ENCODE measurements around the gene NKPD1. TPM values are rescaled to one million over a fixed set of nuclear protein-coding genes. Genes with fewer than 3 reads are reported as not detected.

NKPD1 gene
- total RNA-seq, 1 donor from 2014 or later = 0.35 TPM

- no peak overlapping the region for H3K27ac Mint-ChIP-seq (ENCODE audit: unreplicated experiment)
- peaks cover 14% of the 10 kb centered on the region for H3K36me3 Mint-ChIP-seq (ENCODE audit: unreplicated experiment)
- TF ChIP-seq CTCF (IDR thresholded peaks at IDR 0.05) = no peak
- no peaks in the 10 kb centered on the region for H3K27me3 Mint-ChIP-seq (ENCODE audit: unreplicated experiment)
- peaks cover 3% of the 10 kb centered on the region for H3K4me1 Mint-ChIP-seq (ENCODE audit: unreplicated experiment)
- H3K4me3 Mint-ChIP-seq (ENCODE audit: unreplicated experiment) = no peak overlapping the region
- no peak for DNase-seq (ENCODE audit: extremely low spot score, unreplicated experiment)
- H3K9me3 Mint-ChIP-seq (ENCODE audit: unreplicated experiment) = no peaks in the 10 kb centered on the region
These were observed 21.3 kb downstream of the NKPD1 start for GRCh38 chr19:45139286-45140143.

GRCh38 chr19:45138303-45138751 lies 22.5 kb downstream of the NKPD1 start:
- Mint-ChIP-seq H3K36me3 (ENCODE audit: unreplicated experiment) (peaks cover 13% of the 10 kb centered on the region), H3K4me3 (ENCODE audit: unreplicated experiment) (no peak overlapping the region), H3K27me3 (ENCODE audit: unreplicated experiment) (no peaks in the 10 kb centered on the region), H3K9me3 (ENCODE audit: unreplicated experiment) (no peaks in the 10 kb centered on the region), H3K4me1 (ENCODE audit: unreplicated experiment) (peaks cover 3% of the 10 kb centered on the region), H3K27ac (ENCODE audit: unreplicated experiment) (no peak overlapping the region)
- TF ChIP-seq CTCF (IDR thresholded peaks at IDR 0.05) = no peak
- no peak for DNase-seq (ENCODE audit: extremely low spot score, unreplicated experiment)

GRCh38 chr19:45137179-45137761 lies 23.5 kb downstream of the NKPD1 start:
- Mint-ChIP-seq H3K36me3 (ENCODE audit: unreplicated experiment) (peaks cover 6% of the 10 kb centered on the region), H3K4me3 (ENCODE audit: unreplicated experiment) (no peak overlapping the region), H3K9me3 (ENCODE audit: unreplicated experiment) (no peaks in the 10 kb centered on the region), H3K27ac (ENCODE audit: unreplicated experiment) (no peak overlapping the region), H3K4me1 (ENCODE audit: unreplicated experiment) (peaks cover 3% of the 10 kb centered on the region), H3K27me3 (ENCODE audit: unreplicated experiment) (no peaks in the 10 kb centered on the region)
- no peak for TF ChIP-seq CTCF (IDR thresholded peaks at IDR 0.05)
- no peak for DNase-seq (ENCODE audit: extremely low spot score, unreplicated experiment)

- TF ChIP-seq CTCF (IDR thresholded peaks at IDR 0.05) = no peak
- no peaks in the 10 kb centered on the region for H3K9me3 Mint-ChIP-seq (ENCODE audit: unreplicated experiment)
- no peak overlapping the region for H3K27ac Mint-ChIP-seq (ENCODE audit: unreplicated experiment)
- no peak overlapping the region for H3K4me3 Mint-ChIP-seq (ENCODE audit: unreplicated experiment)
- no peak for DNase-seq (ENCODE audit: extremely low spot score, unreplicated experiment)
- H3K4me1 Mint-ChIP-seq (ENCODE audit: unreplicated experiment) = peaks cover 3% of the 10 kb centered on the region
- H3K27me3 Mint-ChIP-seq (ENCODE audit: unreplicated experiment) = no peaks in the 10 kb centered on the region
- H3K36me3 Mint-ChIP-seq (ENCODE audit: unreplicated experiment) = peaks cover 6% of the 10 kb centered on the region
These were observed 24.1 kb downstream of the NKPD1 start for GRCh38 chr19:45136507-45137178.

Measured in osteocyte (in vitro differentiated cells).